Trophoblast cell (in vitro differentiated cells and primary cell): ENCODE data around the gene PPP1R1C.

Experiments used
- DNase-seq, 2 donors: peaks; one replicate each; pipeline ENCODE4 v3.0.0-alpha.2; 2016
- H2AFZ ChIP-seq: 2 replicates; pipeline ENCODE4 v1.6.1; 2013; ENCODE audit warnings: low read length, moderate library complexity, mild to moderate bottlenecking; ENCODE audit not compliant: insufficient read depth, poor library complexity
- H2AK5ac ChIP-seq: 2 replicates; pipeline ENCODE4 v1.6.1; 2013; ENCODE audit warnings: mild to moderate bottlenecking, low read length
- H2BK120ac ChIP-seq: 2 replicates; pipeline ENCODE4 v1.6.1; 2013; ENCODE audit warnings: low read length, mild to moderate bottlenecking, moderate library complexity; ENCODE audit not compliant: insufficient read depth, poor library complexity
- H2BK12ac ChIP-seq: 2 replicates; pipeline ENCODE4 v1.6.1; 2013; ENCODE audit warnings: mild to moderate bottlenecking, low read length, moderate library complexity
- H2BK5ac ChIP-seq: 2 replicates; pipeline ENCODE4 v1.6.1; 2013; ENCODE audit warnings: low read length, low read depth, moderate library complexity, mild to moderate bottlenecking; ENCODE audit not compliant: poor library complexity
- H3K14ac ChIP-seq: 2 replicates; pipeline ENCODE4 v1.6.1; 2013; ENCODE audit warnings: mild to moderate bottlenecking, low read length
- H3K18ac ChIP-seq: 2 replicates; pipeline ENCODE4 v1.6.1; 2013; ENCODE audit warnings: mild to moderate bottlenecking, low read length
- H3K23ac ChIP-seq: 2 replicates; pipeline ENCODE4 v1.6.1; 2013; ENCODE audit warnings: low read length
- H3K27ac ChIP-seq: 2 replicates; pipeline ENCODE4 v1.5.1; 2013; ENCODE audit warnings: low read depth, mild to moderate bottlenecking, inconsistent platforms, low read length, moderate library complexity
- H3K27me3 ChIP-seq: 2 replicates; pipeline ENCODE4 v1.6.1; 2013; ENCODE audit warnings: inconsistent platforms, mild to moderate bottlenecking, low read length, moderate library complexity; ENCODE audit not compliant: insufficient read depth
- H3K36me3 ChIP-seq, 2 experiments: 1 replicate in 1 of 2; 2 replicates in 1 of 2; pipeline ENCODE4 v1.6.1; 2013; ENCODE audit warnings: low read length in 2 of 2, mild to moderate bottlenecking in 2 of 2, moderate library complexity in 1 of 2; ENCODE audit not compliant: insufficient read depth in 2 of 2, control insufficient read depth in 1 of 2
- H3K4ac ChIP-seq: 2 replicates; pipeline ENCODE4 v1.6.1; 2013; ENCODE audit warnings: low read depth, mild to moderate bottlenecking, low read length, moderate library complexity
- H3K4me1 ChIP-seq, 2 experiments: 1 replicate in 1 of 2; 2 replicates in 1 of 2; pipeline ENCODE4 v1.6.1; 2013; ENCODE audit warnings: low read length in 2 of 2, mild to moderate bottlenecking in 2 of 2, moderate library complexity in 1 of 2; ENCODE audit not compliant: insufficient read depth in 2 of 2, control insufficient read depth in 1 of 2
- H3K4me2 ChIP-seq: 2 replicates; pipeline ENCODE4 v1.6.1; 2013; ENCODE audit warnings: inconsistent platforms, mild to moderate bottlenecking, low read length, moderate library complexity
- H3K4me3 ChIP-seq: 2 replicates; pipeline ENCODE4 v1.5.1; 2013; ENCODE audit warnings: mild to moderate bottlenecking, low read depth, low read length, inconsistent platforms
- H3K79me1 ChIP-seq: one replicate; pipeline ENCODE4 v1.6.1; 2013; ENCODE audit warnings: low read length
- H3K79me2 ChIP-seq: 2 replicates; pipeline ENCODE4 v1.6.1; 2013; ENCODE audit warnings: low read length, mild to moderate bottlenecking; ENCODE audit not compliant: control insufficient read depth, insufficient read depth, poor library complexity
- H3K9ac ChIP-seq: 2 replicates; pipeline ENCODE4 v1.6.1; 2013; ENCODE audit warnings: mild to moderate bottlenecking, low read length
- H3K9me3 ChIP-seq: 2 replicates; pipeline ENCODE4 v1.6.1; 2013; ENCODE audit warnings: low read depth, mild to moderate bottlenecking, control low read depth, inconsistent platforms, low read length; ENCODE audit not compliant: insufficient read depth
- H4K12ac ChIP-seq: 2 replicates; pipeline ENCODE4 v1.6.1; 2013; ENCODE audit warnings: low read depth, mild to moderate bottlenecking, low read length, moderate library complexity
- H4K8ac ChIP-seq: 2 replicates; pipeline ENCODE4 v1.6.1; 2013; ENCODE audit warnings: low read depth, mild to moderate bottlenecking, low read length, moderate library complexity
- H4K91ac ChIP-seq: one replicate; pipeline ENCODE4 v1.6.1; 2013; ENCODE audit warnings: low read depth, mild to moderate bottlenecking, low read length, moderate library complexity
- WGBS: extraction: QIAGEN DNeasy Blood & Tissue Kit; methylation state at CpG from one replicate; pipeline ENCODE4 v1.1.7; 2013; ENCODE audit warnings: missing lambda C conversion rate; ENCODE audit not compliant: insufficient read length, insufficient coverage; ENCODE audit errors: extremely low coverage; 5-methylcytosine and 5-hydroxymethylcytosine counted together

PPP1R1C gene

DNA sequence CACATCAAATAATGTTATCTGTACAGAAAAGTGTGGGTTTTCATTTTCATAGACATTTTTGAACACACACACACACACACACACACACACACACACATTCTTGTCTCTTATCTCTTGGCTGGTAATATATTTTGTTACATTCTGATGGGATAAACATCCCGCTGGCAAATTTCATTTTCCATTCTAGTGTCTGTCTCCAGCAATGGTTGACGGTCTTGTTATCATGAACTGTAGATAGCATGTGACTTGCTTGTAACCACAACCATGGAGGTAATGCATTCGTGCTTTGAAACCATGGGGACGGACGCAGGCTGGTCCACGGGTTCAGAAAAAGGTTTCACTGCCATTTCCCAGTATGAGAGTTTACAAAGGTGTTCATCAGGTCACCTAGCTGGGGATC lies 156.4 kb downstream of the PPP1R1C start:
- peak in 1 of 2 donors; percentile 12 for DNase-seq
- no peak overlapping the region for H2BK5ac ChIP-seq
- H2AFZ ChIP-seq, result no peak overlapping the region
- no peak overlapping the region for H4K8ac ChIP-seq
- H3K9me3 ChIP-seq, result peaks cover 2% of the 10 kb centered on the region
- no peak overlapping the region for H2BK120ac ChIP-seq
- no peak overlapping the region for H4K12ac ChIP-seq
- no peak overlapping the region for H3K27ac ChIP-seq
- H2BK12ac ChIP-seq, result no peak overlapping the region
- no peaks in the 10 kb centered on the region for H3K79me2 ChIP-seq
- peaks cover 4% of the 10 kb centered on the region for H3K79me1 ChIP-seq
- H3K9ac ChIP-seq, result no peak overlapping the region
- no peak overlapping the region for H3K4me3 ChIP-seq
- no peak overlapping the region for H2AK5ac ChIP-seq
- no peak overlapping the region for H3K4ac ChIP-seq
- H3K23ac ChIP-seq, result no peak overlapping the region
- H3K27me3 ChIP-seq, result no peaks in the 10 kb centered on the region
- H3K4me1 ChIP-seq, result peaks cover 0 to 6% of the 10 kb centered on the region in 2 experiments
- no peaks in the 10 kb centered on the region for H3K36me3 ChIP-seq
- no CpG with 5 or more reads among the region's 6 CpGs for WGBS
- H3K18ac ChIP-seq, result no peak overlapping the region
- H3K4me2 ChIP-seq, result no peak overlapping the region
- H4K91ac ChIP-seq, result no peak overlapping the region
- H3K14ac ChIP-seq, result no peak overlapping the region

DNA sequence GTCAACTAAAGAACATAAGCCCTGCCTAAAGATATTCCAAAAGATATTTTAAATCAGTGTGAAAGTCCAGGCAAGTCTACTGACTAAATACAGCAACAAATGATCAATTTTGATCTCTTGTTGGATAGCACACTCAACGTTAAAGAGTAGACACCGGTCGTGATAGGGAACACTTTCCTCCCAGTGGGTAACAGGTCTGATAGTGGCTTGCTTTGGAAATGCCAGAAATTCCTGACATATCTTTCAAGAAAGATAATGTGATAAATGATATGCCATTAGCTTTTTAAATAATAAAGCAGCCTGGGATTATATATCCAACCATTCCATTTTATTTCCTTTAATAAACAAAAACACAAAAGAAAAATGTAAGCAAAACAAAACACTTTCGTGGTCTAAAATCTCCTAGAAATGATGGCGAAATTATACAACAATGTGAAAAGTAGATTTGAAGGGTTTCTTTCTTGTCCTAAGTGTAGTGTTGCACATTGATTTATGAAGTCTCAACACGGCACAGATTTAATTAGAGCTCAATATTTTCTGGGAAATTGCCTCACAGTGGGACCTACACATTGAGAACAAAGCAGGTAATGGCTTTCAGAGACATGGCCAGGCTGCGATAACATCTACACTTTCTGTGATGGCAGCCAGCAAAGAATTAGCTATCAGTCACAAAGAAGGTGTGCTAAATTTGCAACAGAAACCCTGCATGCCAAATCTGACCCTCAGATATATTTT lies 158.6 kb downstream of the PPP1R1C start:
- Histone ChIP-seq H3K23ac (no peak overlapping the region), H3K4me3 (no peak overlapping the region), H3K9ac (no peak overlapping the region), H3K4me1 (peaks cover 0 to 6% of the 10 kb centered on the region in 2 experiments), H2BK5ac (no peak overlapping the region), H3K4ac (no peak overlapping the region), H3K79me1 (peaks cover 4% of the 10 kb centered on the region), H3K4me2 (peak overlapping the region; percentile 40), H3K9me3 (peaks cover 2% of the 10 kb centered on the region), H3K14ac (no peak overlapping the region), H4K12ac (no peak overlapping the region), H2AFZ (no peak overlapping the region), H2BK120ac (no peak overlapping the region), H2AK5ac (no peak overlapping the region), H4K8ac (no peak overlapping the region), H3K79me2 (no peaks in the 10 kb centered on the region), H4K91ac (no peak overlapping the region), H2BK12ac (no peak overlapping the region), H3K27ac (peak overlapping the region; percentile 82), H3K27me3 (no peaks in the 10 kb centered on the region), H3K36me3 (no peaks in the 10 kb centered on the region), H3K18ac (no peak overlapping the region)
- peak in 1 of 2 donors; percentile 10 for DNase-seq
- WGBS, result no CpG with 5 or more reads among the region's 7 CpGs

DNA sequence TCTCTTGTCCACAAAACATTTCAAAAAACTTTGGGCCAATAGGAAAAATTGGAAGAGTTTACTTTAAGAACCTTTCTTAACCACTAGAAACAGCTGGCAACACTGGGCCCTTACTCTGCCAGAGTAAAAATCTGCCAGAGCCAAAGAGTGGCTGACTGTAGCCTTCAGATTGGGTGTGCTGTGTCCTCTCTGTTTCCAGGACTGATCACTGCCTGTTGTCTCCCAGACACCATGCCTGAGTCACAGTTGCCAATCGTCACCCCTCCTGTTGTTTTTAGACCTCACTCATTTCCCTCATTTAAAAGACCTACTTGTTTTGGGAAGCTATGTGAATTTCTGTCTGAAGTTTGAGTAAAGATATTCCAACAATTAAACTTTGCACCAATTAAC lies 159.1 kb downstream of the PPP1R1C start:
- H3K4me1 ChIP-seq, result peaks cover 0 to 6% of the 10 kb centered on the region in 2 experiments
- no CpG with 5 or more reads among the region's 1 CpG for WGBS

DNA sequence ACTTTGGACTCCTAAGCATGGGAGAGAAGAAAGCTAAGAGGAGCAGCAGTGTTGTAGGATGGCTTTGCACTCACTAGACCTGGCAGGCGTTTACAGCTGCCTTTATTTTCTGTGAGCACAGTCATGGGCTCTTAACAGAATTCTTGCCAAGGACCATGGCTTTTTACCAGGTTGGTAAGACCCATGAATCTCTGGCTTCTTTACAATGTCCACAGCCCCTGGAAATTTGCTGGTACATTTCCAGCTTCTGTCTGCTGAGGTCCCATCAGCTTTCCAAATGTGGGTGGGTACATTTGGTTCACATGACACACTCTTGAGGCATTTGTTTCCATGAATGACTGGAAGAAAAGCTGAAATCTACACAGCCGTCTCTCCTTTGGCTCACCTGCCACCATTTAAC lies 162.7 kb downstream of the PPP1R1C start:
- H2AFZ ChIP-seq, result no peak overlapping the region
- no peak overlapping the region for H2BK5ac ChIP-seq
- no peak overlapping the region for H4K12ac ChIP-seq
- no peak overlapping the region for H4K91ac ChIP-seq
- no peak overlapping the region for H3K4ac ChIP-seq
- H3K79me2 ChIP-seq, result no peaks in the 10 kb centered on the region
- H3K27ac ChIP-seq, result no peak overlapping the region
- H3K23ac ChIP-seq, result no peak overlapping the region
- no CpG with 5 or more reads among the region's 2 CpGs for WGBS
- peaks cover 0 to 6% of the 10 kb centered on the region in 2 experiments for H3K4me1 ChIP-seq
- no peak overlapping the region for H3K18ac ChIP-seq
- no peak overlapping the region for H4K8ac ChIP-seq
- no peak overlapping the region for H2AK5ac ChIP-seq
- H3K9ac ChIP-seq, result no peak overlapping the region
- peaks cover 4% of the 10 kb centered on the region for H3K79me1 ChIP-seq
- H3K14ac ChIP-seq, result no peak overlapping the region
- no peak overlapping the region for H3K4me3 ChIP-seq
- peak in 1 of 2 donors; percentile 13 for DNase-seq
- no peaks in the 10 kb centered on the region for H3K36me3 ChIP-seq
- no peaks in the 10 kb centered on the region for H3K9me3 ChIP-seq
- H2BK12ac ChIP-seq, result no peak overlapping the region
- H3K4me2 ChIP-seq, result no peak overlapping the region
- H3K27me3 ChIP-seq, result no peaks in the 10 kb centered on the region
- H2BK120ac ChIP-seq, result no peak overlapping the region

More for the DNA sequence above, 159.1 kb downstream of the PPP1R1C start:
- Histone ChIP-seq H4K8ac (peak overlapping the region; percentile 23), H3K9ac (no peak overlapping the region), H3K9me3 (peaks cover 2% of the 10 kb centered on the region), H2AK5ac (no peak overlapping the region), H4K12ac (no peak overlapping the region), H3K23ac (no peak overlapping the region), H3K14ac (no peak overlapping the region), H3K79me2 (no peaks in the 10 kb centered on the region), H3K4me3 (no peak overlapping the region), H3K36me3 (no peaks in the 10 kb centered on the region), H3K4ac (no peak overlapping the region), H3K27ac (peak overlapping the region; percentile 82), H3K4me2 (peak overlapping the region; percentile 16), H3K27me3 (no peaks in the 10 kb centered on the region), H2BK120ac (no peak overlapping the region), H4K91ac (peak overlapping the region; percentile 55), H3K79me1 (peaks cover 4% of the 10 kb centered on the region), H2BK5ac (no peak overlapping the region), H3K18ac (no peak overlapping the region), H2AFZ (no peak overlapping the region), H2BK12ac (peak overlapping the region; percentile 54)
- no peak for DNase-seq
